ENCODE results near the gene VAV3. TPM values are rescaled to one million over a fixed set of nuclear protein-coding genes. Genes with fewer than 3 reads are reported as not detected.
"Not testable (repeated sequence)": the region's sequence is repeated elsewhere in the genome, so short reads cannot be mapped to it uniquely, and the experiment has no call there.

Gene VAV3
- total and polyA plus RNA-seq, 10 donors: 10.5 to 63.0 (median 38.8) TPM

- Histone ChIP-seq H3K4me3 (peak overlapping the region in 3 of 8 donors; percentile 4 to 49 (median 12)), H3K4me1 (peaks cover 34 to 66% (median 60%) of the 10 kb centered on the region in 6 donors), H3K9me3 (peaks cover 0 to 38% (median 25%) of the 10 kb centered on the region in 8 donors), H3K27ac (peak overlapping the region; percentile 13 to 85 (median 52))
- H3K36me3 ChIP-seq; intact Hi-C loops (cut with DNase I; ENCODE audit: low total_unique reads); H3K27me3 ChIP-seq (replicated peaks in 1 of 7): not testable (repeated sequence)
- WGBS, 5 donors: 17 to 29% (median 24%) methylated on average over 7 of the region's 7 CpGs
- peak in 1 of 3 donors; percentile 33 for TF ChIP-seq POLR2AphosphoS5 (IDR thresholded peaks at IDR 0.05)
- DNase-seq: peak; percentile 78
These were observed 120.3 kb downstream of the VAV3 start for GRCh38 chr1:107844541-107845194.

- TF ChIP-seq CTCF (IDR thresholded peaks at IDR 0.05 in 8 of 11, conservative IDR thresholded peaks at IDR 0.05 in 3 of 11) (no peak), POLR2AphosphoS5 (IDR thresholded peaks at IDR 0.05) (no peak), POLR2A (IDR thresholded peaks at IDR 0.05) (no peak)
- no peaks in the 10 kb centered on the region for H3K36me3 ChIP-seq
- no peaks in the 10 kb centered on the region for H3K27me3 ChIP-seq (replicated peaks in 1 of 7)
- DNase-seq: no peak
- intact Hi-C loops (cut with DNase I; ENCODE audit: low total_unique reads): no loop called here
- 23 to 51% (median 41%) methylated on average over 6 of the region's 6 CpGs for WGBS, 5 donors
- H3K4me1 ChIP-seq: peaks cover 34 to 73% (median 65%) of the 10 kb centered on the region in 6 donors
- peak overlapping the region in 3 of 8 donors; percentile 4 to 49 (median 12) for H3K4me3 ChIP-seq
- H3K27ac ChIP-seq: peak overlapping the region; percentile 13 to 85 (median 46)
- peaks cover 0 to 31% (median 19%) of the 10 kb centered on the region in 8 donors for H3K9me3 ChIP-seq
These were observed 121.0 kb downstream of the VAV3 start for GRCh38 chr1:107843989-107844388.

GRCh38 chr1:107842241-107842640 lies 122.7 kb downstream of the VAV3 start:
- Histone ChIP-seq H3K27ac (peak overlapping the region in 5 of 8 donors; percentile 43 to 74 (median 55)), H3K4me1 (peaks cover 34 to 90% (median 72%) of the 10 kb centered on the region in 6 donors), H3K9me3 (peaks cover 0 to 21% (median 12%) of the 10 kb centered on the region in 8 donors), H3K36me3 (no peaks in the 10 kb centered on the region), H3K4me3 (no peak overlapping the region), H3K27me3 (replicated peaks in 1 of 7) (no peaks in the 10 kb centered on the region)
- DNase-seq: no peak
- TF ChIP-seq CTCF (IDR thresholded peaks at IDR 0.05 in 8 of 11, conservative IDR thresholded peaks at IDR 0.05 in 3 of 11): no peak
- TF ChIP-seq POLR2AphosphoS5 (IDR thresholded peaks at IDR 0.05): no peak
- TF ChIP-seq POLR2A (IDR thresholded peaks at IDR 0.05): no peak
- intact Hi-C loops (cut with DNase I; ENCODE audit: low total_unique reads): no loop called here
- 26 to 40% (median 35%) methylated on average over 2 of the region's 2 CpGs for WGBS, 5 donors

GRCh38 chr1:107840725-107841124 lies 124.3 kb downstream of the VAV3 start:
- no peaks in the 10 kb centered on the region for H3K27me3 ChIP-seq (replicated peaks in 1 of 7)
- peak overlapping the region in 6 of 8 donors; percentile 24 to 74 (median 52) for H3K27ac ChIP-seq
- TF ChIP-seq CTCF (IDR thresholded peaks at IDR 0.05 in 8 of 11, conservative IDR thresholded peaks at IDR 0.05 in 3 of 11) (no peak), POLR2AphosphoS5 (IDR thresholded peaks at IDR 0.05) (no peak), POLR2A (IDR thresholded peaks at IDR 0.05) (no peak)
- H3K4me1 ChIP-seq: peaks cover 34 to 100% (median 74%) of the 10 kb centered on the region in 6 donors
- intact Hi-C loops (cut with DNase I; ENCODE audit: low total_unique reads): no loop called here
- no peak for DNase-seq
- 0 to 13% (median 4%) methylated on average over 1 of the region's 1 CpG for WGBS, 5 donors
- H3K4me3 ChIP-seq: no peak overlapping the region
- peaks cover 0 to 8% (median 2%) of the 10 kb centered on the region in 8 donors for H3K9me3 ChIP-seq
- no peaks in the 10 kb centered on the region for H3K36me3 ChIP-seq

Data from spleen (tissue), 11 donors.